Hepatocyte (in vitro differentiated cells): ENCODE results near the gene SLC17A8.

ENCODE experiments used
- CTCF ChIP-seq: fragments of 200-600 bp; sonication (generic); IDR thresholded peaks from 2 replicates; pipeline ENCODE4 v1.5.1; 2016; ENCODE audit warnings: antibody characterized with exemption, mild to moderate bottlenecking; ENCODE audit not compliant: poor library complexity
- EZH2 ChIP-seq: fragments of 200-600 bp; sonication (generic); IDR thresholded peaks from 2 replicates; pipeline ENCODE4 v1.6.1; 2016; ENCODE audit warnings: antibody characterized with exemption, mild to moderate bottlenecking, borderline replicate concordance
- EZH2phosphoT487 ChIP-seq: fragments of 200-600 bp; sonication (generic); IDR thresholded peaks from one replicate; pipeline ENCODE4 v1.6.1; 2018; ENCODE audit warnings: antibody characterized with exemption, mild to moderate bottlenecking, low read depth, moderate library complexity; ENCODE audit not compliant: unreplicated experiment, severe bottlenecking

DNA sequence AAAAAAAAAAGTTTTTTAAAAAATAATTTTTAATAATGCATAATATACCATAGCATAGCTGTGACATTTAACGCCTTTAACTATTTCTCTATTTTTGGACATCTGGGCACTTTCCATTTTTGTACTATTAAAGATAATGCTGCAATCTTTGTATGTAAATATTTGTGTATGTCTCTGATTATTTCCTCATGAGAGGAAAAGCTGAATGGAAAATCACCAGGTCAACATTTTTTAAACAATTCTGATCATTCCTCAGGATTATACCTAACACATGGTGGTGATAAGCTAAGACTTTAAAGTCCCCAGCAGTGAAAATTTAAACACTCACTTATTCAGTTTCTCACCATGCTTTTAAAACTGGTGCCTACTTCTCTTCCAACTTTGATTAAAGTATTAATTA lies 85.5 kb downstream of the SLC17A8 start:
- TF ChIP-seq CTCF (no peak), EZH2 (no peak), EZH2phosphoT487 (no peak)
